GM06990 (cell line): Measurements from ENCODE around the gene SH3BP4.

Experiments used
- DNase-seq: peaks from one replicate; pipeline ENCODE4 v3.0.0-alpha.2; 2011; ENCODE audit not compliant: insufficient read length; ENCODE audit errors: extremely low read depth
- H3K27me3 ChIP-seq: replicated peaks from 2 replicates; pipeline ENCODE4 v1.6.0; 2011; ENCODE audit warnings: low read length; ENCODE audit not compliant: control insufficient read depth, insufficient read depth
- H3K36me3 ChIP-seq: 2 replicates; pipeline ENCODE4 v1.5.1; 2011; ENCODE audit warnings: low read length; ENCODE audit not compliant: control insufficient read depth, insufficient read depth
- H3K4me3 ChIP-seq: replicated peaks from 2 replicates; pipeline ENCODE4 v1.5.1; 2011; ENCODE audit warnings: low read depth, mild to moderate bottlenecking, control low read depth, low read length
- TF ChIP-seq, protein P1 (sequence below): IDR thresholded peaks from 2 replicates; pipeline ENCODE4 v1.5.1; 2011; ENCODE audit warnings: low read length, control low read depth, mild to moderate bottlenecking, inconsistent platforms; ENCODE audit not compliant: insufficient read depth, poor library complexity, severe bottlenecking

Gene SH3BP4

GRCh38 chr2:234935311-234935710 lies 16.5 kb upstream of the SH3BP4 start:
- Histone ChIP-seq H3K27me3 (no peaks in the 10 kb centered on the region), H3K4me3 (no peak overlapping the region), H3K36me3 (no peaks in the 10 kb centered on the region)
- no peak for DNase-seq
- TF ChIP-seq, protein P1, sequence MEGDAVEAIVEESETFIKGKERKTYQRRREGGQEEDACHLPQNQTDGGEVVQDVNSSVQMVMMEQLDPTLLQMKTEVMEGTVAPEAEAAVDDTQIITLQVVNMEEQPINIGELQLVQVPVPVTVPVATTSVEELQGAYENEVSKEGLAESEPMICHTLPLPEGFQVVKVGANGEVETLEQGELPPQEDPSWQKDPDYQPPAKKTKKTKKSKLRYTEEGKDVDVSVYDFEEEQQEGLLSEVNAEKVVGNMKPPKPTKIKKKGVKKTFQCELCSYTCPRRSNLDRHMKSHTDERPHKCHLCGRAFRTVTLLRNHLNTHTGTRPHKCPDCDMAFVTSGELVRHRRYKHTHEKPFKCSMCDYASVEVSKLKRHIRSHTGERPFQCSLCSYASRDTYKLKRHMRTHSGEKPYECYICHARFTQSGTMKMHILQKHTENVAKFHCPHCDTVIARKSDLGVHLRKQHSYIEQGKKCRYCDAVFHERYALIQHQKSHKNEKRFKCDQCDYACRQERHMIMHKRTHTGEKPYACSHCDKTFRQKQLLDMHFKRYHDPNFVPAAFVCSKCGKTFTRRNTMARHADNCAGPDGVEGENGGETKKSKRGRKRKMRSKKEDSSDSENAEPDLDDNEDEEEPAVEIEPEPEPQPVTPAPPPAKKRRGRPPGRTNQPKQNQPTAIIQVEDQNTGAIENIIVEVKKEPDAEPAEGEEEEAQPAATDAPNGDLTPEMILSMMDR, result no peak

- no peaks in the 10 kb centered on the region for H3K36me3 ChIP-seq
- TF ChIP-seq, protein P1, result no peak
- H3K27me3 ChIP-seq, result no peaks in the 10 kb centered on the region
- no peak overlapping the region for H3K4me3 ChIP-seq
- no peak for DNase-seq
Observed at GRCh38 chr2:234939576-234939975, 12.2 kb upstream of the SH3BP4 start.

DNA sequence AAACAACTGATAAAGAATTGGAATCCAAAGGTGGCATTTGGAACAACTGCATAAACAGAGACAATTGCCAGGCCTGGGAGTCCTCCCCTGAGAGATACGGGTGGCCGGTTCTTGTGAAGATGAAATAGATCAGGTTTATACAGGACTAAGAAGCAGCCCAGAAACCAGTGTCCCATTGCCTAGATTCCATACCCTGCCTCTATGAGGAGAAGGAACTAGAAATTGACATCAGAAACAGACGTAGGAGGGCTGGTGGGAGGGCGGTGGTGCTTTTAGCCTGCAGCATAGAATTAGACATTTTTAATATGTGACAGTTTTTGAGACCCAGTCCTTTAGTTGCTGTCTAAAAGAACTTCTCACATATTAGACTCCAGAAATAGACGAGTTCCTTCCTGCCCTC lies 11.8 kb upstream of the SH3BP4 start:
- Histone ChIP-seq H3K27me3 (no peaks in the 10 kb centered on the region), H3K4me3 (no peak overlapping the region), H3K36me3 (no peaks in the 10 kb centered on the region)
- TF ChIP-seq, protein P1, result no peak
- no peak for DNase-seq

DNA sequence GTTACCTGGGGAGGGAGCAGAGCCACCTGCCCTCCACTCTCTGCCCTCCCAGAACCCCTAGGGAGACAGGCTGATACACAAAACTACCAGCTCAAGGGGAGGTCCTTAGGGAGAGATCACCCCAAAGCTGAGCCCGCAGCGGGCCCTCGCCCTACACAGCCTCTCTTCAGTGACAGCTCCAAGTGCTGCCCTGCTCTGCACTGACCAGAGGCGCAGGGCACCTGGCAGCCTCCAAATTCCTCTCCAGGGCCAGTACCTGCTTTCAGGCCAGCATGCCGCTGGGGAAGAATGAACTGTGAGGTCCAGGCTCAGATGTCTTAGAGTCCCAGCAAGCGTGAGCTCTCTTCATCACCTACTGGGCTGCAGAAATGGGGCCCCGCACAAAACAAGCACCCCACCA lies 11.3 kb upstream of the SH3BP4 start:
- no peaks in the 10 kb centered on the region for H3K36me3 ChIP-seq
- no peak overlapping the region for H3K4me3 ChIP-seq
- DNase-seq, result no peak
- TF ChIP-seq, protein P1, result no peak
- H3K27me3 ChIP-seq, result no peaks in the 10 kb centered on the region

GRCh38 chr2:234945339-234945873 lies 6.4 kb upstream of the SH3BP4 start:
- Histone ChIP-seq H3K36me3 (no peaks in the 10 kb centered on the region), H3K27me3 (no peaks in the 10 kb centered on the region; the same call in 1 of the 2 replicates), H3K4me3 (no peak overlapping the region)
- DNase-seq, result no peak
- TF ChIP-seq, protein P1, result no peak

DNA sequence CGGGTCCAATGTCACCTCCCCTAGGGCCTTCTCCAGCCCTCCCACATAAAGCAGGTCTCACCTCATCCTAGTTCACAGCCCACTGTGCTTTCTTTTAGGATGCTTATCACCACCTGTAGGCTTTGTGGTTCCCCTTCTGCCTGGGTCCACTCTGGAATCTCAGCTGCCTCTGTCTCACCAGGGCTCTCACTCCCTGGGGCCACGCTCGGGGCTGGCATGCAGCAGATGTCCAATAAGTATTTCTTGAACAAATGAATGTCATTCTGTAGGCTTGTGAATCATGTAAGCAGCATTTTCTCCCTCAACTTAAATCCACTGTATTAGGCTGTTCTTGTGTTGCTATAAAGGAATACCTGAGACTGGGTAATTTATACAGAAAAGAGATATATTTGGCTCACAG lies 4.3 kb upstream of the SH3BP4 start:
- H3K4me3 ChIP-seq, result no peak overlapping the region
- TF ChIP-seq, protein P1, result no peak
- no peak for DNase-seq

More for the DNA sequence above, 4.3 kb upstream of the SH3BP4 start:
- Histone ChIP-seq H3K36me3 (no peaks in the 10 kb centered on the region), H3K27me3 (no peaks in the 10 kb centered on the region; the same call in none of the 2 replicates)
